ENCODE data around the gene CHD3. TPM values are rescaled to one million over a fixed set of nuclear protein-coding genes. Genes with fewer than 3 reads are reported as not detected.
A peak's percentile ranks its signal among the peaks of the same experiment; 100 is the strongest.

Gene CHD3
- polyA plus RNA-seq, 1 experiment: 49.1 TPM

DNA sequence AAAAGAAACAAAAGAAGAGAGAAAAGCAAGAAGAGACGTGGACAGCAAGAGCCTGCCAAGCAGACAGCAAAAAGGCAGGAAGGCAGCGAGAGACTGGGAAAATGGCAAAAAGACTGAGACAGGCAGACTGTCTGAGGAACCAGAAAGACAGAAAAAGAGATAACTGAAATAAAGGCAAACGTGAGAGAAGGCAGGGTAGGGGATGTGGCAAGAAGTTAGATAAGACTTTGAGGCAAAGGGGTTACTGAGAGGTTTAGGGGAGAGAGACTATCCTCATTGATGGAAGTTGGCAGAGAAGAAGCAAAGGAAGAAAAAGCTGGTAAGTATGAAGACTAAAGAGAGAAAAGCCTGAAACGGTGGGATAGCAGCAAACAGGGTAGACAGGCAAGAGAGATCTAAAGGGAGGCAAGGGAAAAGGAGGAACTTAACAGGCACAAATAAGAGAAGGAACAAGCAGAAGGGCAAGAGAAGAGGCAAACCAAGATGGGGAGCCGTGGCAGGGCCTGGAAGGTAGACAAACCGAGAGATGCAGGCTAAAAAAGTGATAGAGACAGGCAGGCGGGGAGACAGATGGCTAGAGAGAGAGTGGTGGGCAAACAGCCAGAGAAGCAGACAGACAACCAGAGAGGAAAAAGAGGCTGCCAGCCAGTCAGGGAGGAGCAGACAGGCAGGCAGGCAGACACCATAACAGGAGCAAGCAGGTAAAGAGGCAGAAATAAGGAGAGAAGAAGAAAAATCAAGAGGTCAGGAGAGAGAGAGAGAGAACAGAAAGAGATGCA, 7.1 kb upstream of the CHD3 start:
- H3K27me3 ChIP-seq (ENCODE audit: control insufficient read depth, insufficient read depth, low read length): no peaks in the 10 kb centered on the region
- CTCF ChIA-PET: no interaction called here
- no peak for DNase-seq (ENCODE audit: low read depth)

DNA sequence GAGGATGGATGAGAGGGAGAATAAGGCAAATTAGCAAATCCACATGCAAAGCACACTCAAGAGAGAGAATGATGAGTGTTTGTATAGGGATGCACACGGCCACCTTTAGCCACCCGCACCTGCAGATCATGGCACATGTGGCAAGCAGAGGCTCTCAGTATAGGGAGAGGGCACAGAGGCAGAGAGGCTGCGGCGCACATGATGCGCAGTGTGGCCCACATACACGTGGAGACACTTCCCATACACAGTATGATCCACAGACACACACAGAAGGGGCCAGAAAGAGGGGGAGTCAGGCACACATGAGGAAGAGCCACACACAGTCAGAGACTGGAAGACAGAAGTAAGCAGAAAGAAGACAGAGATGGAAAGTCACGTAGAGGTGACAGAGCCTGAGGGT, 6.5 kb upstream of the CHD3 start:
- POLR2A ChIA-PET: no interaction called here

More for the DNA sequence above, 7.1 kb upstream of the CHD3 start:
- TF ChIP-seq, protein P1, sequence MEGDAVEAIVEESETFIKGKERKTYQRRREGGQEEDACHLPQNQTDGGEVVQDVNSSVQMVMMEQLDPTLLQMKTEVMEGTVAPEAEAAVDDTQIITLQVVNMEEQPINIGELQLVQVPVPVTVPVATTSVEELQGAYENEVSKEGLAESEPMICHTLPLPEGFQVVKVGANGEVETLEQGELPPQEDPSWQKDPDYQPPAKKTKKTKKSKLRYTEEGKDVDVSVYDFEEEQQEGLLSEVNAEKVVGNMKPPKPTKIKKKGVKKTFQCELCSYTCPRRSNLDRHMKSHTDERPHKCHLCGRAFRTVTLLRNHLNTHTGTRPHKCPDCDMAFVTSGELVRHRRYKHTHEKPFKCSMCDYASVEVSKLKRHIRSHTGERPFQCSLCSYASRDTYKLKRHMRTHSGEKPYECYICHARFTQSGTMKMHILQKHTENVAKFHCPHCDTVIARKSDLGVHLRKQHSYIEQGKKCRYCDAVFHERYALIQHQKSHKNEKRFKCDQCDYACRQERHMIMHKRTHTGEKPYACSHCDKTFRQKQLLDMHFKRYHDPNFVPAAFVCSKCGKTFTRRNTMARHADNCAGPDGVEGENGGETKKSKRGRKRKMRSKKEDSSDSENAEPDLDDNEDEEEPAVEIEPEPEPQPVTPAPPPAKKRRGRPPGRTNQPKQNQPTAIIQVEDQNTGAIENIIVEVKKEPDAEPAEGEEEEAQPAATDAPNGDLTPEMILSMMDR (IDR thresholded peaks at IDR 0.05; ENCODE audit: insufficient read depth, low read depth, low read length): no peak
- POLR2A ChIA-PET: no interaction called here
- peaks cover 7% of the 10 kb centered on the region for H3K36me3 ChIP-seq (ENCODE audit: control insufficient read depth, insufficient read depth, low read length)
- no peak overlapping the region for H3K4me3 ChIP-seq (ENCODE audit: low read depth, low read length)

DNA sequence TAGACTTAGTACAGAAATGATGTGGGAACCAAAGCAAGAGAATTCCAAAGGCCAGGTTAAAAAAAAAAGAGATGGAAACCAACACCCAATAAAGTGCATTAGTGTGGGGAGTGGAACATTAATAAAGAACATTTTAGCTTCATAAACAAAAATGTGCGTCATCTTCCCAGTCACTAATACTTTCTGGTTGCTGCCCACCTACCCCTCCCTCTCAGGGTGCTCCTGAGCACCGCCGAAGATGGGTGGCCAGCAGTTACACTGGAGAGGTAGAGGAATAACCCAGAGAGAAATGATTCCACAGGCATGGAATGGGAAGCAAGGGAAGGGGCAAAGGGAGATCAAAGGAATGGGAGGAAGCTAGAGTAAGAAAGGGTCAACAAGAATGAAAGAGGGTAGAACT, 6.0 kb upstream of the CHD3 start:
- TF ChIP-seq, protein P1 (IDR thresholded peaks at IDR 0.05; ENCODE audit: insufficient read depth, low read depth, low read length): no peak
- Histone ChIP-seq H3K27me3 (ENCODE audit: control insufficient read depth, insufficient read depth, low read length) (no peaks in the 10 kb centered on the region), H3K36me3 (ENCODE audit: control insufficient read depth, insufficient read depth, low read length) (peaks cover 7% of the 10 kb centered on the region), H3K4me3 (ENCODE audit: low read depth, low read length) (no peak overlapping the region)
- ChIA-PET CTCF (interaction anchor here (0.5 to 1.1 kb wide), 2 partner anchors 55 to 107 kb away, joined by 4 read pairs; no protein-coding TSS in a partner anchor), POLR2A (interaction anchor here (1.4 kb wide), 1 partner anchor 34 kb away, joined by 3 read pairs; no protein-coding TSS in a partner anchor)
- no peak for DNase-seq (ENCODE audit: low read depth)

More for the DNA sequence above, 6.5 kb upstream of the CHD3 start:
- TF ChIP-seq, protein P1 (IDR thresholded peaks at IDR 0.05; ENCODE audit: insufficient read depth, low read depth, low read length): no peak
- H3K27me3 ChIP-seq (ENCODE audit: control insufficient read depth, insufficient read depth, low read length): no peaks in the 10 kb centered on the region
- CTCF ChIA-PET: no interaction called here
- H3K36me3 ChIP-seq (ENCODE audit: control insufficient read depth, insufficient read depth, low read length): peaks cover 7% of the 10 kb centered on the region
- H3K4me3 ChIP-seq (ENCODE audit: low read depth, low read length): 0 out of 2 replicates have a peak overlapping the region, but pooled peaks have one; percentile 13
- no peak for DNase-seq (ENCODE audit: low read depth)

DNA sequence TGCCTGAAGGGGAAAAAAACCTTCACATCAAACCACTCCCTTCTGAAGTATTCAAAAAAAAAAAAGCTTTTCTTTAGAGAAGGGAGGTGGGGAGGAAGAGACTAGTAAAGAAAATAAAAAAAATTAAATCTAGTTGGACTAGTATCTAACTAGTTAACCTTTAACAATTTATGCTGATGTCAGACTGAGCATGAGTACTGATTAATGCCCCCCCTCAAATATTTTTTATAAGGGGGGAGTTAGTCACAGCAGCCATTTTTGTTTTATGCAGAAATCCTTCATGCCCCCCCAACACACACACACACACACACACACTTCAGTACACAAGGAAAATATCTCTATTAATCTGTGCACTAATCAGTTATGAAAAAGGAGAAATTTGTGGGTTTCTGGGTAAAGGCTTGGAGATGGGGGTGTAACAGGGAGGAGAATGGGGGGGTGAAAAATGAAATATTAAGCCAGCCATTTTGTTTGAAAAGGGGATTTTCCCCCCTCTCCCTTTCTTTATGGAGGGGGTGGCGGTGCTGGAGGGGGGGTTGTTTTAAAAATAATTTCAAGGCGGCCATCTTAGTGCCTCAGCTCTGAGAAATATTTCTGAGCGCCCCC, 4.7 kb upstream of the CHD3 start:
- POLR2A ChIA-PET: interaction anchor here (0.6 to 1.4 kb wide), 2 partner anchors 33 to 34 kb away, joined by 3 to 5 read pairs; no protein-coding TSS in a partner anchor
- TF ChIP-seq, protein P1 (IDR thresholded peaks at IDR 0.05; ENCODE audit: insufficient read depth, low read depth, low read length): no peak
- CTCF ChIA-PET: interaction anchor here (1.0 kb wide), 2 partner anchors 68 to 173 kb away, joined by 3 read pairs; no protein-coding TSS in a partner anchor
- no peak for DNase-seq (ENCODE audit: low read depth)
- H3K4me3 ChIP-seq (ENCODE audit: low read depth, low read length): peak overlapping the region; percentile 74
- H3K36me3 ChIP-seq (ENCODE audit: control insufficient read depth, insufficient read depth, low read length): peaks cover 7% of the 10 kb centered on the region
- no peaks in the 10 kb centered on the region for H3K27me3 ChIP-seq (ENCODE audit: control insufficient read depth, insufficient read depth, low read length)
